HG03521 (cell line): ENCODE data around the gene ANKRD18A.
"Not testable (repeated sequence)": the region's sequence is repeated elsewhere in the genome, so short reads cannot be mapped to it uniquely, and the experiment has no call there.

Source experiments
- ATAC-seq: cut with Tn5 transposase; IDR thresholded peaks from one replicate; pipeline ENCODE4 v1.9.1; 2021; ENCODE audit warnings: mild to moderate bottlenecking, moderate library complexity; ENCODE audit not compliant: unreplicated experiment

Gene ANKRD18A

DNA sequence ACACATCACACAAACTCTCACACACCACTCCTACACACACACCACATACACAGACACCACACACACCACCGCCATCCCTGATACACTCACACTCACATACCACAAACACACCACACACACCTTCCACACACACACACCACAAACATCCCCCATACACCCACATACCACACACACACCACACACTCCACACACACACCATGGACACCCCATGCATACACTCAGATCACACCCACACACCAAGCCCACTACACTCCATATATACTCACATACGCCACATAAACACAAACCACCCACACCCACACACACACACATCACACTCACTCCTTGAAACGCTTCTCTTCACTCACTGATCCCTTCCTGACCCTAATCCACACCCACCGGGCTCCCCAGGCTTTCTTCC, 9.1 kb upstream of the ANKRD18A start:
- no peak for ATAC-seq

DNA sequence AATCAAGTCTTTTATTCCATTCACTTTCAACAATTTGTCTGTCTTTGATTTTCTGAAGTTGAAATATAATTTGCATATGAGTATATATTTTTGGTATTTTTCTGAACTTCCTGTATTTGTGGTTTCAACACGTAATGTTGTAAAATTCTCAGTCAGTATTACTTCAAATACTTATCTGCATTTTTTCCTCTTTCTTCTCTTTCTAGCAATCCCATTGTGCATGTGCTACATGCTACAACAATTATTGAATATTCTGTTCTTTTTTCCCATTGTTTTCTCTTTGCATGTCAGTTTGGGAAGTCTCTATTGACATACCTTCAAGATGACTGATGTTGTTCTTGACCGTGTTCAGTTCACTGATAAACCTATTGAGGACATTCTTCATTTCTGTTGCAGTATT, 5.6 kb upstream of the ANKRD18A start:
- ATAC-seq = no peak

DNA sequence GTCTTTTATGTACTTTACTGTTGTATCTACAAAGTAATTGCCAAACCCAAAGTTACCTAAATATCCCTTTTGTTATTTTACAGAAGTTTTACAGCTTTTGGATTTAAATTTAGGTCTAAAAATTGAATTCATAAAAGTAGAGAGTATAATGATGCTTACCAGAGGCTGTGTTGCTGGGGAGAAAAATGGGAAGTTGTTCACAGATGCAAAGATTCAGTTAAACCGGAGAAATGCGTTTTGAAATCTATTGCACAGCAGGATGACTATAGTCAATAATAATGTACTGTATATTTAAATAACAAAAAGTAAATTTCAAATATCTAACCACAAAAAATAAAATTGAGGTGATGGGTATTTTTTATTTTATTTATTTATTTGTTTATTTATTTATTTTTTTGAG, 2.6 kb upstream of the ANKRD18A start:
- ATAC-seq = no peak

DNA sequence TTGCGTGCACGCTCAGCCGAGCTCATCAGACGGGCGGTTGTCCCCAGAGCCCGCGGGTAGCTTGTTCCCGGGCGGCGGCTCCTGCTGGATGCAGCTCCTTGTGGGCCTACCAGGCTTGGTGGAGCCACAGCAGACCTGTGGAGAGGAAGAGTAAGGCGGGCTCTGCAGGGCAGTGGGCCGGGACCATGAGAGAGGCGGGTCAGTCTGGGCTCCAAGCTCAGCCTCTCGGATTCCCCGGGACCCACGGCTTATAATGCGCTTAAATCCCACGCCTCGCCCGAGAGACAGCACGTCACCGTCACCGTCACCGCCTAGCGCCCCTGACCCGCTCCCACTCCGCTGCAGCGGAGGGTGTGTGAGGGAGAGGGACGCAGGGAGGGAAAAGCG, 1.9 kb upstream of the ANKRD18A start:
- ATAC-seq = no peak

DNA sequence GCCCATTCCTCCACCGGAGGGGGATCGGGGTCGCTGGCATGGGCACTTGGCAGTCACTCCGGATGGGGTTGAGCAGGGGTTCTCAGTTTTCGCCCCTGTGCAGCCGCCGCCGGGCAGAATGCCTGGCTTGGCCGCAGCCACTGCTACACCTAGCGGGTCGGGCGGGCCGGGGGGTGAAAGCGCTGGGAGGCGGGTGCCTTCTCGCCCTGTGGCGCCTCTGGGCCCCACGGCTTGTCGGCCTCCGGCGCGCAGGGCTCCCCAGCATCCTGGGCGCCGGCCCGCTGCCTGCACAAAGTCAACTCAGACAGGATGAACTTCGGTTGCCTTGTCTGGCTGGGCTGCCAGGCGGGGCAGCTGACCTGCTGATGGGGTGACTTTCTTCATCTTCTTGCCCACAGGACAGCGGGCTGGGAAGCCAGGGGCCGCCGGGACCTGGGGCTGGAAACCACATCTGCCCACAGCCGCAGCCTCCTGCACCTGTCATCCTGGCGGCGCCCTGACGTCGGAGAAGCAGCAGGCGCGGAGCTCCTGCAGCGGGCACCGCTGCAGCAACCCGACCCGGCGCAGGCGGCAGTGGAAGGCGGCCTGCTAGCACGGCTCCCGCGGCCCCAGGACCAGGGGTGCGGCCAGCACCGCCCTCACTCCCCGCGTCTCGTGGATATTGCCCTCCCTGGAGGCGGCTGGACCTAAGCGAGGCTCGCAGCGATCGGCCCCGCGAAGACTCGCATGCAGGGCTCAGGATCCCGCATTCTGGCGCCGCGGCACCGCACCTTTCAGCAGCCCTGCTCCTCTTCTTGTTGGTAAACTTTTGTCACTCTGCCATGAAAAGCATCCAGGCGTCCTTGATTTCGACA, 1.3 kb upstream of the ANKRD18A start:
- ATAC-seq = no peak

DNA sequence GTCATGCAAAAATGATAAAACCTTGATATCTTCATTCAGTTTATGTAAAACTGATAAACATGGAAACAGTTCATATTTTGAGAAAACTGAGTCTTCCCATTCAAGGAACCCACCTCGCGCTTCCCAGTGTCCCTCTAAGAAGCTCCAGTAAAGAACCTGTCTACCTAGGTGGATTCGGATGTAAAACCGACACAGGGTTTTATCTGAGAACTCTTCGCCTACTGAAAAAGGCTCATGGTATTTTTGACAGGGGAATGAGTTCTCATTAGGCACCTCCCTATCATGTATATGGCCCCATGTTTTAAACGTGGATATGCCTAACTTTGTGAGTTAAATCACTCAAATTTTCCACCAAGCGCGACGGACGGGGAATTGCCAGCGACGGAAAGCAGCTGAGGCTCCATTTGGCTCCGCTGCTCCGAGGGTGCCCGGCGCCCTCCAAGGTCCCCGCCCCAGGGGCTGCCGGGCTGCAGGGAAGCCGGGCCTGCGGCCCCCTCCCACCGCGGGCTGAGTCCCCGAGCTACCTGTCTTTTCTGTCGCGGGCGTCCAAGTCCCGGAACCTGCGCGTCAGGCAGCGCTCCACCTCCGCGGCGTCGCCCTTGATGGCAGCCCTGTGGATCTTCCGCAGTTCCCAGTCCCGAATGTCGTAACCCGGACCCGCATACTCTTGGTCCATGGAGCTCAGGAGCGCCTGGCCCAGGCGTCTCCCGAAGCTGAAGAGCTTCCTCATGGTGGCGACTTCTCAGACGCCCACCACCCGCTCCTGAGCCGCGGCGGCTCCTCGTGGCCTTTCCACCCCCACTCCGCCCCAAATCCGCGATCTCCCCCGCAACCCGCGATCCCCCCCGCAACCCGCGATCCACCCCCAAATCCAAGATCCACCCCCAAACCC, 594 bp downstream of the ANKRD18A start:
- ATAC-seq = no peak

DNA sequence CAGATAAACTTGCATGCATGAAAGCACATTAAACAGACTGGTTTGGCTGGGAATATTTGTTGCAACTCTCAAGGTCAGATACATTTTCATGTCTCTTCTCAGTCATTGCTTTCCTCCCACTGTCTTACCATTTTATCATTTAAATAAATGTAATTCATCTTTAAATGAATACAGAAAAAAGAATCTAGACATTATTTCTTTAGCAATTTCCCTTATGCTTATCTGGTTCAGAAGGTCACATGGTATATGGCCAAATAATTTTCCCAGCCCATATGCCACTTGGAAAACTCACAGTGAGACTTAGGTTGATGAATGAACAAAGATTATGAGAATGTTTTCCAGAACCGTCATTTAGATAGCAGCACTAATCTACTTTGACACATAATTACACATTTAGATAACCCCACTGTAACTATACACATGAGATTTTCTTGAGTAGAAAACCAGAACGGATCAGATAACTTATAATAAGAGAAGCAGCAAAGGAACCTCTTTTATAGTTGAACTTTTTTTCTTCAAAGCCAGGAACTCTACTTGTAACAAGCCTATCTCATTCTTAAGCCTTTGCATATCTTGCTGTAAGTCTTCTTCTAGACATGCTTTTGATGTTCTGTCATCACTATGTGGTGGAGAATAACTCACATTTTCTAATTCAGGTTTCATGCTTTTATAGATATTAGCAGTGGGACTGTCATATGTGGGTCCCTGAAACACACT, 22.2 kb downstream of the ANKRD18A start:
- ATAC-seq = not testable (repeated sequence)

DNA sequence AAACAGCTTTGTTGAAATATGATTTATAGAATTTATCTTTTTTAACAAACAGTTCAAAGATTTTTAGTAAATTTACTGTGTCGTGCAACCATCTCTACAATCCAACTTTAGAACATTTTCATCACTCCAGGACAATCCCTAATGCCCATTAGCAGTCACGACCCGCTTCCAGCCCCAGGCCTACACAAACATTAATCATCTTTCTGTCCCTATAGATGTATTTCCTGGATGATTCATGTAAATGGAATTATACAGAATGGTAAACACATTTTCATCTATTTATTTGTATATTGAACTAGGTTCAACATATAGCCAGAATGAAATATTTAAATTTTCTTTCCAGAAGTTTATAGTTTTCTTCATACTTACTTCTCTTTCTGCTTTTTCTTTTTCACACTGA, 25.3 kb downstream of the ANKRD18A start:
- ATAC-seq = not testable (repeated sequence)

DNA sequence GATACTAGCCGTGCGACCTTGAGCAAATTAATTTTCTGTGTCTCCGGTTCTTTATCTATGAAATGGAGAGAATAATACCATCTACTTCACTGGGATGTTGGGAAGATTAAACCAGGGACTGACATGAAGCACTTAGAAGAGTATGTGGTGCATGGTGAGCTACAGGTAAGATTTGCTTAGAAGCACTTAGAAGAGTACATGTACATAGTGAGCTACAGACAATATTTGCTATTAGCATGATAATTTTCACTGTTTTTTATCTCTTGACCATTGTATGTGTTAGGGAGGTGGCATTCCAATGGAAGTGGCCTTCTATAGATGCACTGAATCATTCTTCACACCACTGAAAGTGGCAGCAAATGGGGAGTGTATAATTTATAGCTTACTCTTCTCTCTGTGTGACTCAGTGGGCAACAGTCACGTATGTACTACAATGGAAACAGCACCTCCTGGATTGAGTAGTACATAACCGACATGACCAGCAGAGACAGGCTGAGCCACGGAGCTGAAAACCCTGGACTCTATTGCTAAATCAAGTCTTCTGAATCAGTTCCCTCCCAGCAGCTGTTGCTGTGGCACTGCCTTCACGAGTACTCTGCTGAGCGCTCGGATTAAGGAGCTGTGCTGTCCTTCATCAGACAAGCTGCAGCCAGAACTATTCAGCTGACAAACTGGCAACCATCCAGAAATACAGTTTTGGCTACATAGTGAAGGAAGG, 28.9 kb downstream of the ANKRD18A start:
- not testable (repeated sequence) for ATAC-seq

DNA sequence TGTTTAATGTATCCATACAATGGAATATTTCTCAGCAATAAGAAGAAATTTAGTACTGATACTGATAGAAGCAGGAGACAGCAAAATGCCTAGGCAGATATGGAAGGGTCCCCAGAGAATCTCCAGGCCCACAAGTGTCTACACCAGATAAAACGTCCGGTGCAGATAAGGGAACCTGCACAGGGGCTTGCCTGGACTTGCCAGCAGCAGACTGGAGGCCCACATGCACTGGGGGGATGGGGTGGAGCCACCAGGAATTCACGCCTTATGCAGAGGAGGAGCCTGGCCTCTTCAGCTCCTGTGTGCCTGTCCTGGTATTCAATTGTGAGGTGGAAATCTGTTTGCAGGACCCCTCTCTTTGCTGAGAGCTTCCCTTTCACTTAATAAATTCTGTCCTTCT, 36.6 kb downstream of the ANKRD18A start:
- not testable (repeated sequence) for ATAC-seq

DNA sequence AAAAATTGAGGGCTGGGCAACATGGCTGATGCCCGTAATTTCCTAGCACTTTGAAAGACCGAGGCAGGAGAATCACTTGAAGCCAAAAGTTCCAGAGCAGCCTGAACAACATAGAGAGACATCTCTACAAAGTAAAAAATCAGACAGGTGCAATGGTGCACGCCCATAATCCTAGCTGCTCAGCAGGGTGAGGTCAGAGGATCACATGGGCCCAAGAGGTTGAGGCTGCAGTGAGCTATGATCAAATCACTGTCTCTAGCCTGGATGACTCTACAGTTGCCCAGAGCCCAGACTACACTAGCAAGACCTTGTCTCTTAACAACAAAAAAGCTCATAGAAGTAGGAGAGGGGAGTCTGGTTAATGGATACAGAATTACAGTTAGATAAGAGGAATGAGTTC, 40.3 kb downstream of the ANKRD18A start:
- not testable (repeated sequence) for ATAC-seq

DNA sequence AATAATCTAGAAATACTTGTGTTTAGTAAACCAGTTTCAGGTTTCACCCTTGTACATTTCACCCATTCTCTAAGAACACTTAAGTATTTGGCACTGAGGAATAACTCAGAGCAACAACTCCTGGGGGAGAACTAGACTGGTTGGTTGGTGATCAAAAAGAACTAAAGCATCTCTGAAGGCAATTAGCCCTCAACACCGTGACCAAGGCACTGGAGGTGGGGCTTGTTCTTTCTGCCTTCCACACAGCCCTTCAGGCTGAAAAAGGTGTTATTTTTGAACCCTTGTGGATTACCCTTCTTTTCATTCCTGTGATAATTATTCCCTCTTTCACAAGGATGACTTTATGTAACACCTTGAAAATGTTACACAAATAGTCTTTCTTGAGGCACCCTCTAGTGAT, 44.2 kb downstream of the ANKRD18A start:
- ATAC-seq = not testable (repeated sequence)

DNA sequence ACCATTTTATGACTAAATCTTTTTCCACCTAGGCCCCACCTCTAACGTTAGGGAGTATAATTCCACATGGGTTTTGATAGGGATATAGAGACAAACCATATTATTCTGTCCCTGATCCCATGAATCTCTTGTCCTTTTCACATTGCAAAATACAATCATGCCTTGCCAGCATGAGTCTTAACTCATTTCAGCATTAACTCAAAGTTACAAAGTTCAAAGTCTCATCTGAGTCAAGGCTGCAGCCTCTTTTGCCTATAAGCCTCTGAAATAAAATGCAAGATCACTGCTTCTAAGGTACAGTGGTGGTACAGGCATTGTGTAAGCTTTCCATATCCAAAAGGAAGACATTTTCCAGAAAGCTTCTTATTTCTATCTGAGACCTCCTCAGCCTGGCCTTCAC, 54.3 kb downstream of the ANKRD18A start:
- ATAC-seq = not testable (repeated sequence)

DNA sequence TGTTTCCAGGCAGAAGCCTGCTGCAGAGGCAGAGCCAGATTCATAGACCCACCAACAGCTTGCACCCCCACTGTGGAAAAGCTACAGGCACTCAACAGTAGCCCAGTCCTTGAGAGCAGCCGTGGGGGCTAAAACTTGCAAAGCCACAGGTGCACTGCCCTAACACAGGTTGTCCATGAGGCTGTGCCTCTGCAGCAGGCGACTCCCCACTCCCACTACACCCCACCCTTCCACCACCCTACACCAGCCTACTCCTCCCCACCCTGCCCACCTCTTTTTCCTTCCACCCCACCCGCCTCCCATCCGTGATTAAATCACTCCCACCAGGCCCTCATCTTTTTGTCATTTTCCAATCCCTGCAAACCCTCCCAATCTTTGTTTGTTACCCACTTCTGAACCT, 55.2 kb downstream of the ANKRD18A start:
- not testable (repeated sequence) for ATAC-seq

DNA sequence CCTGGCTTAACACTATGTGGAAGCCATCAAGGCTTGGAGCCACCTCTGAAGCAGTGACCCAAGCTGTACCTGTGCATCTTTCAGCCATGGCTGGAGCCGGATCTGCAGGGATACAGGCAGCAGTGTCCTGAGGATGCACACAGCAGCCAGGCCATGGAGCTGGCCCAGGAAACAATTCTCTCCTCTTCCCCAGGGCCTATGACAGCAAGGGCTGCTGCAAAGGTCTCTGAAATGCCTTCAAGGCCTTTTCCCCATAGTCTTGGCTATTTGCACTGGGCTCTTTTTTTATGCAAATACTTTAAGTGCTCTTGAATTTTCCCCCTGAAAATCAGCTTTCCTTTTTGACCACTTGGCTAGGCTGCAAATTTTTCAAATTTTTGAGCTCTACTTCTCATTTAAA, 56.5 kb downstream of the ANKRD18A start:
- not testable (repeated sequence) for ATAC-seq

DNA sequence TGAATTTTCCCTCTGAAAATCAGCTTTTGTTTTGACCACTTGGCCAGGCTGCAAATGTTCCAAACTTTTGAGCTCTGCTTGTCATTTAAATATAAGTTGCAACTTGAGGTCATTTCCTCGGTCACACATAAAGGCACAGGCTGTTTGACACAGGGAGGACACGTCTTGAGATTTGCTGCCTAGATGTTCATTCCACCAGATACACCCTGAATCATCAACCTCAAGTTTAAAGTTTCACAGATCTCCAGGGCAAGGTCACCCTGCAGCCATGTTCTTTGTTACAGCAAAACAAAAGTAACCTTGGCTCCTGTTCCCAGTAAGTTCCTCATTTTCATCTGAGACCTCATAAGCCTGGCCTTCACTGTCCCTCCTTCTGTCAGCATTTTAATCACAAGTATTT, 59.3 kb downstream of the ANKRD18A start:
- ATAC-seq = not testable (repeated sequence)

DNA sequence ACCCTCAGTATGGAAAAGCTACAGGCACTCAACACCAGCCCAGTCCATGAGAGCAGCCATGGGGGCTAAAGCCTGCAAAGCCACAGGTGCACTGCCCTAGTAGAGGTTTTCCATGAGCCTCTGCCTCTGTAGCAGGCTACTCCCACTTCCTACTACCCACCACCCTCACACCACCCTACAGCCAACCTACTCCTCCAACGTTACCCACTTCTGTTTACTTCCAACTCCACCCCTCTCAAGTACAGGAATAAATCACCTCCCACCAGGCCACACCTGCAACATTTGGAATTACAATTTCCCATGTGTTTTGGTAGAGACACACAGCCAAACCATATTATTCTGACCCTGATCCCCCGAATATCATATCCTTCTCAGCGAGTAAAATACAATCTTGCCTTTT, 61.2 kb downstream of the ANKRD18A start:
- ATAC-seq = not testable (repeated sequence)

DNA sequence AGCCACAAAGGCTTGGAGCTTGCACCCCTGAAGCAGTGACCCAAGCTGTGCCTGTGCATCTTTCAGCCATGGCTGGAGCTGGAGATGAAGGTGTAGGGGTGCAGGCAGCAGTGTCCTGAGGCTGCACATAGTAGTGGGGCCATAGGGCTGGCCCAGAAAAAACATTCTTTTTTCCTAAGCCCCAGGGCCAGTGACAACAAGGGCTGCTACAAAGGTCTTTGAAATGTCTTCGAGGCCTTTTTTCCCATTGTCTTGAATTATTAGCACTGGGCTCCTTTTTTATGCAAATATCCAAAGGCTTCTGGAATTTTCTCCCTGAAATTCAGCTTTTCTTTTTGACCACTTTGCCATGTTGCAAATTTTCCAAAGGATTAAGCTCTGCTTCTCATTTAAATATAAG, 62.6 kb downstream of the ANKRD18A start:
- ATAC-seq = not testable (repeated sequence)

DNA sequence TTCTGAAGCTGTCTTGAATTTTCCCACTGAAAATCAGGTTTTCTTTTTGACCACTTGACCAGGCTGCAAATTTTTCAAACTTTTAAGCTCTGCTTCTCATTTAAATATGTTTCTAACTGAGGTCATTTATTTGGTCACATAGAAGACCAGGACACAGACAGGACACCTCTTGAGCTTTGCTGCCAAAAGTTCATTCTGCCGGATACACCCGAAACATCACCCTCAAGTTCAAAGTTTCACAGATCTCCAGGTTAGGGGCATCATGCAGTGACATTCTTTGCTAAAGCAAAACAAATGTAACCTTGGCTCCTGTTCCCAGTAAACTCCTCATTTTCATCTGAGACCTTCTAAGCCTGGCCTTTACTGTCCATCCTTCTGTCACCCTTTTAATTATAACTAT, 65.4 kb downstream of the ANKRD18A start:
- ATAC-seq = not testable (repeated sequence)

DNA sequence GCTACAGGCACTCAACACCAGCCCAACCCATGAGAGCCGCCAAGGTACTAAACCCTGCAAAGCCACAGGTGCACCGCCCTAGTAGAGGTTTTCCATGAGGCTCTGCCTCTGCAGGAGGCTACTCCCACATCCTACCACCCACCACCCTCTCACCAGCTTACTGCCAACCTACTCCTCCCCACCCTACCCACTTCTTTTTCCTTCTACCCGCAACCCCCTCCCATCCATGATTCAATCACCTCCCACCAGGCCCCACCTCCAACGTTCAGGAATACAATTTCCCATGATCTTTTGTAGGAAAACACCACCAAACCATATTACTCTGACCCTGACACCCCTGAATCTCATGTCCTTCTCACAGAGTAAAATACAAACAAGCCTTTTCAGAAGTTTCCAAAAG, 67.4 kb downstream of the ANKRD18A start:
- not testable (repeated sequence) for ATAC-seq
